Measurements from ENCODE around the gene SLC22A17. TPM values are rescaled to one million over a fixed set of nuclear protein-coding genes. Genes with fewer than 3 reads are reported as not detected.
A peak's percentile ranks its signal among the peaks of the same experiment; 100 is the strongest.

SLC22A17 gene
- total RNA-seq, 1 donor from 2014 or later: 22.2 TPM

GRCh38 chr14:23354990-23355389, 2.3 kb upstream of the SLC22A17 start:
- H3K9me3 Mint-ChIP-seq: peaks cover 8% of the 10 kb centered on the region
- Histone ChIP-seq H2AFZ (replicated peaks) (no peak overlapping the region), H3F3A (ENCODE audit: low read depth) (peaks cover 70% of the 10 kb centered on the region), H3K27ac (no peak overlapping the region), H3K9ac (no peak overlapping the region), H3K4me3 (no peak overlapping the region), H3K27me3 (peaks cover 9% of the 10 kb centered on the region), H3K79me2 (ENCODE audit: low read depth) (peaks cover 3% of the 10 kb centered on the region), H3K4me1 (peaks cover 5% of the 10 kb centered on the region), H3K4me2 (no peak overlapping the region), H3K9me3 (ENCODE audit: low read depth) (no peaks in the 10 kb centered on the region), H3K36me3 (no peaks in the 10 kb centered on the region), H4K20me1 (ENCODE audit: low read depth) (peaks cover 39% of the 10 kb centered on the region)
- peaks cover 22% of the 10 kb centered on the region for H3K4me1 Mint-ChIP-seq
- H3K36me3 Mint-ChIP-seq: peaks cover 25% of the 10 kb centered on the region
- no peak overlapping the region for H3K27ac Mint-ChIP-seq
- no peak for DNase-seq (ENCODE audit: low spot score)
- peaks cover 19% of the 10 kb centered on the region for H3K27me3 Mint-ChIP-seq (ENCODE audit: insufficient read depth, low read depth)
- H3K4me3 Mint-ChIP-seq: no peak overlapping the region
- no peak for TF ChIP-seq EZH2 (IDR thresholded peaks at IDR 0.05)
- TF ChIP-seq CTCF (IDR thresholded peaks at IDR 0.05): no peak
- no peak for TF ChIP-seq EZH2phosphoT487 (IDR thresholded peaks at IDR 0.05)

GRCh38 chr14:23353433-23353780, 720 bp upstream of the SLC22A17 start:
- no peak overlapping the region for H2AFZ ChIP-seq (replicated peaks)
- TF ChIP-seq EZH2 (IDR thresholded peaks at IDR 0.05) (no peak), CTCF (IDR thresholded peaks at IDR 0.05) (no peak), EZH2phosphoT487 (IDR thresholded peaks at IDR 0.05) (no peak)
- H3K27ac ChIP-seq: no peak overlapping the region
- H3F3A ChIP-seq (ENCODE audit: low read depth): peaks cover 59% of the 10 kb centered on the region
- H3K36me3 ChIP-seq: no peaks in the 10 kb centered on the region
- no peak overlapping the region for H3K9ac ChIP-seq
- H3K27me3 Mint-ChIP-seq (ENCODE audit: insufficient read depth, low read depth): peaks cover 21% of the 10 kb centered on the region
- H3K9me3 Mint-ChIP-seq: peaks cover 8% of the 10 kb centered on the region
- no peak for DNase-seq (ENCODE audit: low spot score)
- H3K36me3 Mint-ChIP-seq: peaks cover 25% of the 10 kb centered on the region
- peaks cover 5% of the 10 kb centered on the region for H3K4me1 ChIP-seq
- H3K27ac Mint-ChIP-seq: no peak overlapping the region
- H3K27me3 ChIP-seq: peaks cover 9% of the 10 kb centered on the region
- no peak overlapping the region for H3K4me3 ChIP-seq
- peaks cover 3% of the 10 kb centered on the region for H3K79me2 ChIP-seq (ENCODE audit: low read depth)
- peak overlapping the region; percentile 89 for H3K4me3 Mint-ChIP-seq
- H4K20me1 ChIP-seq (ENCODE audit: low read depth): peaks cover 24% of the 10 kb centered on the region
- H3K9me3 ChIP-seq (ENCODE audit: low read depth): no peaks in the 10 kb centered on the region
- H3K4me1 Mint-ChIP-seq: peaks cover 19% of the 10 kb centered on the region
- H3K4me2 ChIP-seq: peak overlapping the region; percentile 99

- H3K4me2 ChIP-seq: peak overlapping the region; percentile 99
- no peaks in the 10 kb centered on the region for H3K36me3 ChIP-seq
- Mint-ChIP-seq H3K4me1 (peaks cover 19% of the 10 kb centered on the region), H3K4me3 (peak overlapping the region; percentile 89), H3K27me3 (ENCODE audit: insufficient read depth, low read depth) (peaks cover 20% of the 10 kb centered on the region), H3K9me3 (peaks cover 8% of the 10 kb centered on the region), H3K27ac (no peak overlapping the region), H3K36me3 (peaks cover 26% of the 10 kb centered on the region)
- H3K79me2 ChIP-seq (ENCODE audit: low read depth): peaks cover 3% of the 10 kb centered on the region
- no peak overlapping the region for H3K27ac ChIP-seq
- H3K4me3 ChIP-seq: peak overlapping the region; percentile 91
- peak overlapping the region; percentile 67 for H2AFZ ChIP-seq (replicated peaks)
- H3K27me3 ChIP-seq: peaks cover 9% of the 10 kb centered on the region
- H3F3A ChIP-seq (ENCODE audit: low read depth): peaks cover 44% of the 10 kb centered on the region
- H3K4me1 ChIP-seq: peaks cover 5% of the 10 kb centered on the region
- H3K9ac ChIP-seq: no peak overlapping the region
- DNase-seq (ENCODE audit: low spot score): peak; percentile 74
- H3K9me3 ChIP-seq (ENCODE audit: low read depth): no peaks in the 10 kb centered on the region
- TF ChIP-seq EZH2phosphoT487 (IDR thresholded peaks at IDR 0.05) (no peak), EZH2 (IDR thresholded peaks at IDR 0.05) (no peak), CTCF (IDR thresholded peaks at IDR 0.05) (peak; percentile 53)
- peaks cover 19% of the 10 kb centered on the region for H4K20me1 ChIP-seq (ENCODE audit: low read depth)
Observed at GRCh38 chr14:23351681-23352505, 794 bp downstream of the SLC22A17 start.
